GM19395 (cell line): Measurements from ENCODE around the gene ADD2.

Experiments used
- ATAC-seq: cut with Tn5 transposase; IDR thresholded peaks from one replicate; pipeline ENCODE4 v1.9.1; 2021; ENCODE audit warnings: mild to moderate bottlenecking, moderate library complexity; ENCODE audit not compliant: unreplicated experiment

Gene ADD2

DNA sequence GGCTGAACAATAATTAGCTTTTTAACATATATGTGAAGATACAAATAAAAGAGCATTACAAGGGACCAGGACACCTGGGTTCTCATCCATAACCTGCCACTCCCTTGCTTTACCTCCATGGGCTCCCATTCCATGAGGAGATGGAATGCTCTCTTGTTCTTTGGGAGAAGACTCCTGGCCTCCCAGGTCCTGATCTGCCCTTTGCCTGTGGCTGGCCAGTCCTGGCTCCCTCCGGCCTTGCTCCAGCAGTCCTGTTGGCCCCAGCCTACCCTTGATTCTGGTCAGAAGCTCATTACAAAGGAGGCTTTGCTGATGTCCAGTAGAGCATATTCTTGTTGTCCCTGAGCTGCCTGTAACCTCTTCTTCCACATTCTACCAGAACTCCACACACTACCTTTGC, 60.3 kb downstream of the ADD2 start:
- no peak for ATAC-seq

DNA sequence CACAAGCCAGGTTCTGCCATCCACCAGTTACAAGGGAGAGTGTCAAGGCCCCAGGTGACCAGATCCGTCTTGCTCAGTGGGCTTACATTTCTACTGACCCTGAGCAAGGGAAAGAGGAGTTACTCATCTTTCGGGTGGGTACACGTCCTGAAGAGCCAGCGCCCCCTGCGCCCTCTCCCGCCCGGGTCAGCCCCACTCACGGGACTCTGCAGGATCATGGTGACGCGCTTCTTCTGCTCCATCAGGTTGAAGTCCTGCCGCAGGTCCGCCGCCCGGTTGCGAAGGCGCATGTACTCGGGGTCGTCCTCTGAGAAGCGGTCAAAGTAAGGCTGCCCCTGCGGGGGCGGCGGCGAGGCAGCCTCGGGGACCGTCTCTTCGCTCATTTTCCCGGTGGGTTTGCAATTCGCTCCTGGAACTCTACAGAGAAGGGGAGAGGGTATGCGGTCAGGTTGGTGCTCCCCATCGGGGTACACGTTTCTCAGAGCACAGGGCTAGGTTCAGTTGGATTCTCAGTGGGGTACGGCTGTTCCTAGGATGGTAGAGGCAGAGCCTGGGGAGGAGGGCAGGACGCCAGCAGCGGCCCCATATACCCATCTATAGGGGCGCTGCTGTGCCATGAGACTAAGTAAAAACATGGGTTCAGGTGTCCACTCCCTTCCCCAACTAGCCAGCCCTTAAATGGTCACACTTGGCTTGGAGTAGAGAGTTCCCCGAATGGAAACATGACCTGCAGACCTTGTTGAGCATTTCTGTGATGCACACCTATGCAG, 61.8 kb downstream of the ADD2 start:
- no peak for ATAC-seq

DNA sequence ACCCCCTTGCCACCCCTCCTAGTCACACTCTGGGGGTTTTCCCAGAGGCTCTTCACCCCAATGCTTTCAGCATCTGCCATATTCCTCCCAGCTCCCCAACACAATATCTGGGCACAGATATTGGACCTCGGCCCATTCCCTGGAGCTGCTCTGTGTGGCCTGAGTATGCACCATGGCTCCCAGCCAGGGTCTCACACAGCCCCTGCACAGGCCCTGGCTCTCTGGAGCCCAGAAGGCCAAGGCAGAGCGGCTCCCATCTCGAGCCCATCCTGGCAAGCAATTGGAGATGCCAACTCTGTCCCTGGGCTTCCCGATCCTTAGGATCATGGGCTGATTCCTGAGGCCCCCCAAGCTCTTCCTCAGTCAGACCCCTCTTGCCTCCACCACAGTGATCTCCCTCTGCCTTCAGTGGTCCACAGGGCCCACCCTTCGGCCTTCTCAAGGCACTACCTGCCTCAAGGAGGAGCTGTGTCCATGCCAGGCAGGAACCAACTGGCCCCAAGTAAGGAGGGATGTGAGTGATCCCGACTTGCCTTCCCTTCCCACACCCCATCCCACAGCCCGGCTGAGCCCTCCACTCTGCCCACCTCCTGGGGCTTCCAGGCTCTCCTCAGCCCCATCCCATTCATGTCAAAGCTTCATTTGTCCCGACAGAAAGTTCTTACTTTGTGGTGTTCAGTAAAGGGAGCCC, 62.7 kb downstream of the ADD2 start:
- ATAC-seq: no peak

DNA sequence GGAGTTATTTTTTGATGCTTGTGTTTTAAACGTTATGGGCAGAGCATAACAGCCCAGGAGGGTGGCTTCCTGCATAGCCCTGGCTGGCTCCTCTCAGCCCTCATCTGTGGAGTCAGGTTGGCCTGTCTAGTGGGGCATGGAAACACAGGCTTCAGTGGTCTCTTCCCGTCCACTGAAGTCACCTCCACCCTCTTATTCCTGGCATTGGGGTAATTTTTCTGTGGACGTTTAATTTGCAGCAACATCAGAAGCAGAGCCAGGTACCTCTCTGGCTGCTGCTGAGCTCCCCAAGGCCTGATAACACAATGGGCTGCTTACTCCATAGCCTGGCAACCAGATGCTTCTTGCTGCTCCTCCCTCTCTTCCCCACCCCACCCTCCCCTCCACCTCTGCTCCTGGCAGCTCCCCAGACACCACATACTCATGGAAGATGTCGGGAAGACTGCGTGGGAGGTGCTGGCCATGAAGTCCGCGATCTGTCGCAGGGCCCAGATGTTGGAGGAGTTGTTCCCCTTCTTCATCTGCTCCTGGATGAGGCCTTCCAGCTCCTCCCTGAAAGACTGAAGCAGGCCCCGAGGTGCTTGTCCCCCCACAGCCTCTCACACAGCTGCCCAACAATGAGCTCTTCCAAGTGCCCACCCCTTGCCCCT, 64.0 kb downstream of the ADD2 start:
- no peak for ATAC-seq

DNA sequence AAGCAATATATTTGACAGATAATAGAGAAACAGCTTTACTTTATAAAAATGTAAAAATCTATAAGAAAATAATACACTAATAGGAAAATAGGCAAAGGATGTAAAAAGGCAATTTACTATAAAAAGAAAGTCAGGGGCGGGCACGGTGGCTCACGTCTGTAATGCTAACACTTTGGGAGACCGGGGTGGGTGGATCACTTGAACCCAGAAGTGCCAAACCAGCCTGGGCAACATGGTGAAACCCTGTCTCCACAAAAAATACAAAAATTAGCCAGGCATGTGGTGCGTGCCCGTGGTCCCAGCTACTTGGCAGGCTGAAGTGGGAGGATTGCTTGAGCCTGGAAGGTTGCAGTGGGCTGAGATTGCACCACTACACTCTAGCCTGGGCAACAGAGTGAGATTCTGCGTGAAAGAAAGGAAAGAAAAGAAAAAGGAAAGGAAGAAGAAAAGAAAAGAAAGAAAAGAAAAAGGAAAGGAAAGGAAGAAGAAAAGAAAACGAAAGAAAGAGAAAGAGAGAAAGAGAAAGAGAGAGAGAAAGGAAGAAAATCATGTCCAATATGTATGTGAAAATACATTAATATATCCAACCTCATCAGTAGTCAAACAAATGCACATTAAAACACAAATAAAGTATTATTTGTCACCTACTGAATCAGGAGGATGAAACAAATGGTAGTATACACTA, 65.1 kb downstream of the ADD2 start:
- no peak for ATAC-seq

DNA sequence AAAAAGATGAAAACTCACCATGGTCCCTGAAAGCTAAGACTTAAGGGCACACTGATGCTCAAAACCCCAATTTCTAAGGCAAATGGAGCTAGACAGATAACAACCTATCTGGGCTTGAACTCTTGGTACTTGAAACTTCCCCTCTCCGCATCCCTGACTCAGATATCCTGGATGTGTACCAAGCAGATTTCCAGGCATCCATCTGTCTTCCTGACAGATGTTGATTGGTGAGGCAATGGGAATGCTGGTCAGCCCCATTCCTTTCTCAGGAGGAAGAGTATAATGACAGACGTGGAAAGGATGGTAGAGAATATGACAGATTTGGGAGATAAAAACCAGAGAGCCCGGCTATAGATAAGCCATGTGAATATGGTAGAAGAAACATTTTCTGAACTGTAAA, 69.2 kb downstream of the ADD2 start:
- no peak for ATAC-seq

DNA sequence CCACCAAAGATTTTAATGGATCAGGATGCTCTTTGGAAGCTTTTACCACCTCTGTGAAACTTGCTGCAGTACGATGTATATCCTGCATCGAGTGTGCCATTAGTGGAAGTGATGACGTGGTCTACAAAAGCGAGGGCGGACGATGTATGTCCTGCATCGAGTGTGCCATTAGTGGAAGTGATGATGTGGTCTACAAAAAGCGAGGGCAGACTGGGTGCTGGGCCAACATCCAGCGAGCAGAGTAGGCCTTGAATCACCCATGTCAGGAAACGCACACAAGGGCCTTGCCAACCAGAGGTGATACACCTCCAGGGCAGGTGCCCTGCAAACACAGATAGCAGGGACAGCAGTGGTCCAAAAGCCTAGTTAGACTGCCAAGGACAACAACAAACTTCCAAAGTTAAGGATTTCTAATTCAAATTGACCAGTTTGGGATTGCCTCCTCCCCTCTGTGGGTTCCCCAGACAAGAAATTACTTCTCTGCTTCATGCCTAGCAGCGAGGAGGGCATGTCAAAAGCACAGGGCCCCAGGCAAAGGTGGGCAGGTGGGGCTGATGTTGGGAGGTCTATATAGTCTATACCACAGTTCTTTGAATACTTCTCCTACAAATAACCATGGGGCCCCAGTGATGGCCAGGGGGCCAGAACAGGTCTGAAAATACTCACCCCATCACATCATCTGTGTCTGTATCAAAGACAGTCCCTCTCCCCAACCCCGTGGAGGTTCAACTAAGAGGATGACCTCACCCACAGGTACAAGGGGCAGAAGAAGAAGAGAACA, 70.2 kb downstream of the ADD2 start:
- no peak for ATAC-seq

DNA sequence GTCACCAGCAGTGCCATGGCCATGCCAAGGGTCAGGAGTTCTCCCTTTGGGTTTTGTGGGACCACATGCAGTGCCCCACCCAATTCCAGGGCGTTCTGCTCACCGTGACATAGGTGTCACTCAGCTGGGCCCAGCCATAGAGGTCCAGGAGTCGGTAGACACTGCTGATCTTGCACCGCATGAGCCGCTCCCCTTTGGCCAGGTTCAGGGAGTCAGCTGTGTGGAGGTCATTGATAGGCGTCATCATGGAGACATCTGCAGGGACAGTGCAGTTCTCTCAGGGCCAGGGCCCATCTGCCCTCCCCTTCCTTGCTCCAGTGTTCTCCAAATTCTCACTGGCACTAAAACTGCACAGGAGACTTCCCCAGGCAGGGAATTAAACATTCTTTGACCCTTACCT, 71.9 kb downstream of the ADD2 start:
- no peak for ATAC-seq

DNA sequence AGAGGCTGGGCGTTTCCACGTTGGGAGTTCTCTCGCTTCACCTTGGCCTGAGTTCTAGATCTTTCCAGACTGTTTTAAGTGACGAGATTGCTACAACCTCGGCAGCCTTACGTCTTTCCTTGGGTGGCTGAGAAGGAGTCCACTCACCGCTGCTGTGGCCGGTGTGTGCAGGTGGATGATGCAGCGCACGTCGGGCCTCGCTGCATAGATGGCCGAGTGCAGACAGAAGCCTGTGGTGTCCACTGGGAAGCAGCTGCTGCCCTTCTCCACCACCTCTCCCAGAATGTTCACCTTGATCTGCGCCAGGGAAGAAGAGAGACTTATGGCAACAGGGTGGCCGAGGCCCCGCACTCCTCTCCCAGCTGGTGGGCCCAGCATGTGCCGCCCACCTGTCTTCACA, 75.7 kb downstream of the ADD2 start:
- no peak for ATAC-seq

DNA sequence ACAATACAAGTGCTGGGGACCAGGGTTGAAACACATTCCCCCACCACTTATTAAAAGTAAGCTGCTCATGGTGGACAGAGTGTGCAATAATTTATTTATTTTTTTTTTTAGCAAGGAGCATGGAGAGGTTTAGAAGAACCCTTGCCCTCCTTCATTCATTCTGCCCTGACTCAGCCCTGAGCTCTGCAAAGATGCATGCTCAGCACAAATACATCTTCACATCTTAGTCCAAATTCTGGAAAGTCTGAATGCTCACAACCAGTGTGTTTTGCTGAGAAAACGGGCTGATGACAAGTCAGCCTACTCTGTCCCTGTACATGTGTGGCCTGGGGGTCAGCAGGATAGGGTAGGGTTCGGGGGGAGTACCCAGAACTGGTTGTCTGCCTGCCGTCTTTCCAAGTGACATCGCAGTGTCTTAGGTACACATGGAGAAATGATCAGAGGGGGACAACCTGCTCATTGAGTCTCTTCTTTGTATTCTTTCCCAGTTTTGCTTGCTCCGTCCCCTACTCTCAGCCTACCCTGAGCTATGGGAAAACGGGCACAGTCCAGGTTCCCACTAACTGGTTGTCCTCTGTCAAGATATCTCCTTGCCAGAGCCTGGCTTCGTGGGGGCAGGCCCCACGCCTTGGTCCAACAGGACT, 76.4 kb downstream of the ADD2 start:
- ATAC-seq: no peak

DNA sequence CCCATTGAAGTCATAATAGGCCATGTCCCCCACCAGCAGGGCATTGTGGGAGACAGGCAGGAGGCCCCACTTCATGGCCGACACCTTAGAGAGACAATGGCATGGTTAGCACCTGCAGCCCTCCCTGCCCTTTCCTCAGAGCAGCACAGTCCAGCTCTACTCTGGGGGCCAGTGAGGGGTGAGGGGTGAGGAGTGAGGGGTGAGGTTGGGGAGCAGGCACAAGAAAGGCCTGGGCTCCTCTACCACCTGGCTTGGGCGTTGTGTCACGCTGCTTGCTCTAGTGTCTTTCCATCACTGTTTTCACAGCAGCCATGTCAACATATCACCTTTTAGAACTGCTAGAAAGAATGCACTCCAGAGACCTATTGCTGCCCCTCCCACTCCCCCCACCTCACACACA, 77.2 kb downstream of the ADD2 start:
- no peak for ATAC-seq

DNA sequence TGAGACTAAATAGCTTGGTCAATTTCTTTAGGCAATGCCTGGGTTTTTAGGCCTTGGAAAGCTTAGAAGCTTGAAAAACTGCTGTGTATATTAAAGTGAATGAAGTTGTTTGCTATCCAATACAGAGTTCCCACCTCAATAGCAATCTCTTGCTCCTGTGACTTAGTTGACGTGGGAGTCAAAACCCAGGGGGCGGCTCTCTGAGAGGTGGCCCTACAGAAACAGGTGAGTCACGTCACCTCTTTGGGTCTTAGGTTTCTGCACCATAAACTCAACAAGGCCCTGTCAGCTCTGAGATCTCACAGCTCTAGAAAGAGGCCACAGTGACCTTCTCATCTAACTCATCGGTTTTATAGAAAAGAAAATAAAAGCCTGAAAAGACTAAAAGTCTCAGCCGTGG, 79.6 kb downstream of the ADD2 start:
- ATAC-seq: no peak

DNA sequence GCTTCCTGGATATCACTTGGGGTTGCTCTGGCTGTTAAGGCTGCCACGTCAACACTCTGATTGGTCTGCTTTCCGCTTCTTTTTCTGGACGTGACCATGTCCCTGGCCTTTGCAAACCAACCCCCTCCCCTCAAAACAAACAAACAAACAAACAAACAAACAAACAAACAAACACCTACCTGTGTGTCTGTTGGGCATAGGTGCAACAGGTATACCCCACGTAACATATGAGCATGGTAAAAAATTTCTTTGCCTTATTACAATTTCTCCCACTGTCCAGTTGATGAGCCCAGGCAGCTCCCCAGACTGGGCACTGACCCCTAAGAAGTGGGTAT, 80.6 kb downstream of the ADD2 start:
- no peak for ATAC-seq

DNA sequence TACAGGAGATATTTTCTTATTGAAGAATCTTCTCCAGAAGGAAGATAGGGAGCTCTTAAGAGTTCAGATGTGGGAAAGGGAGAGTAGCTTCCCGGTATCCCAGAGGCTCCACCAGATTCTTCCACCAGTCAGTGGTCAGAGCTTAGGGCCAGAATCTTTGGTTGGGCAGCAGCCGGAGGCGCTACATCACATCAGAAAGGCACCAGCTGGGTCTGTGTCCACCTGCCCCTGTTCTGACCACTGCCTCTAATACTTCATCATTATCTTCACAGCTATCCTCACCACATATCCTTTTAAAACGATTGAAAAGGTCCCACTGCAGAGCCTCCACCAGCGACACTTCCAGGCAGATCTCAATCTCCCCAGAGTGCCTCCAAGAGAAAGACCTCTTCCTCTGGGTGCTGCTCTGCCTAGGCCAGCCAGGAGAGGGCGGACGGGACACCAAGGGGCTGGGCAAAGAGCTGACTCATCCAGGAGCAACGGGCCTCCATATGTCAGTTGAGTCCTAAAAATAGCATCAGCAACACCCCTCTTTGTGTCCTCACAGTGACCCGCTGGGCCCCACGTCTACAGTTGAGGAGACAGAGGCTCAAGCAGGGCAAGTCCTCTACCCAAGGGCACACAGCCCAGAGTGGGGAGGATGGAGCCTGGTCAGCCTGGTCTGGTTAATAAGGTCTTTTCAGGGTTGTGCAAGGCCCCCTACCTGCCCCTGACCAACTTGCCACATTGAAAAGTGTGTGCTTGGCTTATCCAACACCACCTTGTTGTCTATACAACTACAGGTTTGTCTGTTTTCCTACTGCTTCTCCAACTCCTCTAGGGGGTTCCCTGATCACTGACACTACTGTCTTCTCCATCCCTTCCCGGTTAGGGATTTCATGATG, 81.2 kb downstream of the ADD2 start:
- no peak for ATAC-seq

DNA sequence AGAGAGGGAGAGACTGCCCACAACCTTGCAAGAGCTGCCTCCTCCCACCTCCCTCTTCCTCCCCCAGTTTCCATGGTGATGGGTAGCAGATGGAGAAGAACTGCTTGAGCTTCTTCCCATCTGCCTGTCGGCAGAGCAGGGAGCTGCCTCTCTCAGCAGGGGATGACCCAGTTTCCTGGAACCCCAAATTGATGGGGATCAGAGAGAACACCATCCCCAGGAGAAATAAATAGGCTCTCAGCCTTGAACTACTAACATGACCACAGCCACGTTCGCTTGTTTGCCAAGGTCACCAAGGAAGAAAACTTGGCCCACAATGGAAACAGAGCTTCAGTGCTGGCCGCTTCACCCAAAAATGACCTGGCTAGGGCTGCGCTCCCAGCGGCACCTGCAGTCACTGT, 82.2 kb downstream of the ADD2 start:
- no peak for ATAC-seq

DNA sequence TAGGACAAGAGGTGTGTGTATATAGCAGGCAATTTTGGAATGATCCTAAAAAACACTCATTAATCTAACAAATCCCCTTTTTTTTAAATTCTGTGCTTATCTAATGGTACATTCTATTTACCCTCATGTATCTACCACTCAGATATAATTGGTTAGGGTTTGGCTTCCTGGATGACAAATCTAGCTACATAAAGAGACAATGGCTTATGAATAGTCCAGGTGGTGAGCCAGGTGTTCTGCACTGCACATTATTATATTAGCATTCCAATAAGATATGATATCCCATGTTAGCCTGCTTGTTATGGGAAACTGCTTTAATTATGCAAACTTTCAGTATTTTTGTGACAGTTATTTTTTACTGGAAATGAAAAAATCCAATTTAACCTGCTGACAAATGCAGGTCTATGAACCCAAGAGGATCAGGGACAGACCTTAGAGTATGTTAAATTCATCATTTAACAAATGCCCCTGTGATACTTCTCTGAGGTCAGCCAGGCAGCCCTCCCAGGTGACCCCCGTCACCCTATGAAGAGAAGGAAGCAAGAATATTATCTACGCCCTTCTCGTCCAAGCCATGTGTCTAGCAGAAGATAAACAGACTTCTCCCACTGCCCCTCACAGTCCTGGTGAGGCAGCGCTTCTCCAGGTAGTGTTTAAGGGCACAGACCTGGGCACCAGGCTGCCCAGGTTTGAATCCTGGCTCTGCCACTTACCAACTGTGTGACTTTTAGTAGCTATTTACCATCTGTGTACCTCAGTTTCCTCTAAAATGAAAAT, 83.0 kb downstream of the ADD2 start:
- no peak for ATAC-seq

DNA sequence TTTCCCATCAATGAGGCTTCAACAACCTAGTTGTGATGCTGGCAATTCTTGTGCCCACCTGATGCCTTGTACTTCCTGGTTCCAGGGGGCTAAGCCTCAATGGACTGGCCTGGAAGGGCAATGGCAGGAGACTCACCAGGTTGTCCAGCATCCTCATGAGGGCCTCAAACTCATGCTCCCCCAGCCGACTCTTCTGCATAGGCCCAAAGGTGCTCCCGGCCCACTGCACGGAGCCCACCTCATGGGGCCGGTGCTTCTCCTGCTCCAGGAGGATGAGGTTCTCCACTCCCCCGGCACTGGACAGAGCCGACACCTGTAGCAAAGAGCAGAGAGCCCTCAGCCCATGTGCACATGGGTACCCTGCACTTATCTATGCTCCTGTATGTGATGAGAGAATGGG, 84.5 kb downstream of the ADD2 start:
- ATAC-seq: no peak

DNA sequence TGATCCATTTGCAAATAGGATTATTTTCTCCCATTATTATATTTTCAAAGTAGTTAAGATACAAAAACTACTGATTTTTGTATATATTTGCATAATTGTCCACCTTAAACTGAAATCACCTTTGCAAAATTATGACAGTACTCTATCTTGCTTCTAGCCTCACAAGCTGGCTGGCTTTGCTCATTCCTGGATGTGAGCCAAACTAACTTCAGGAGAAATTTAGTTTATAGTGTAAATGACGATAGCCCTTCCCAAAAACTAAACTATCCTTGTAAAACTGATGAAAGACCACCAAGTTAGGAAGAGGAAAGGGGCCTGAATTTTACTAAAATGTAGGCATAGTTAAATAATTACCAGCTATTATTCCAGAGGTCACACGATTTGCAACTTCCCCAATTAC, 87.3 kb downstream of the ADD2 start:
- no peak for ATAC-seq

DNA sequence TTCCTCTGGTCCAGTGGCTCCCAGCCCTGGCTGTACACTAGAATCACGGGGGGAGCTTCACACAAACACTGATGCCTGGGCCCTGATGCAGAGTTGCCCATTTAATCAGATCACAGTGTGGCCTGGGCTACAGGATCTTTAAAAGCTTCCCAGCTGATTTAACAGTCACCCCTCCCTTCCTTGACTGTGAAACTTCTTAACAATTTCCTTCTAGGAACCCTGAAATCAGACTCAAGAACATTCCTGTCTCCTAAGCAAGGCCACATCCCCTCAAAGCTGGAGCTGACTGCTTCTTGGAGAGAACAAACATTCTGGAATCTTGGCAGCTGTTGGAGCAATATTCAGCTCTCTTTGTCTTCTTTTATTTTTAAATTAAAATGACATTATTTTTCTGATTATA, 88.7 kb downstream of the ADD2 start:
- ATAC-seq: no peak
